ENCODE measurements around the gene DTNBP1.
A peak's percentile ranks its signal among the peaks of the same experiment; 100 is the strongest.
"Not testable (repeated sequence)": the region's sequence is repeated elsewhere in the genome, so short reads cannot be mapped to it uniquely, and the experiment has no call there.

DTNBP1 gene

DNA sequence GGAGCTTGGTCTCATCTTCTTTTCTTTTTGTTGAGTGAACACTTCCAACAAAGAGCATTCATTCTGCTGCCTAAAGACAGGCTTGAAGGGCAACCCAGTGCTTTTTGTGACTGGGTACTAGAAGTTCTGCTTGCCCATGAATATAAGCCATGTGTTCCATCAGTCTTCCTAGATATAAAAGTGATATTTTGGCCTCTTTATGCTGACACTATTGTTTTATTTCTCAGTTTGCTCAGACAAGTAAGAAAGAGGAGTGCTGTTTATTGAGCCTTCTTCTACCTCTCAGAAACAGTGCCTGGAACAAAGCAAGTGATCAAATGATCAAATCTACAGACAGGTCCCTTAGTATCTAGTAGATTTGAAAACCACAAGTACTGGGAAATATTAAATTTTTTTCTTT lies 2.4 kb upstream of the DTNBP1 start:
- Histone ChIP-seq H3K9ac (ENCODE audit: low read length) (no peak overlapping the region), H3K36me3 (ENCODE audit: insufficient read depth, low read length) (no peaks in the 10 kb centered on the region), H3K4me3 (ENCODE audit: low read depth in 1 of 2, low read length in 2 of 2) (no peak overlapping the region), H3K27ac (ENCODE audit: low read depth, low read length) (no peak overlapping the region), H3K27me3 (ENCODE audit: control insufficient read depth in 1 of 2, insufficient read depth in 2 of 2, low read length in 2 of 2) (no peaks in the 10 kb centered on the region), H3K4me1 (ENCODE audit: insufficient read depth, low read length) (peaks cover 13% of the 10 kb centered on the region), H3K9me3 (ENCODE audit: low read length) (no peaks in the 10 kb centered on the region)

GRCh38 chr6:15663130-15663871 lies 473 bp upstream of the DTNBP1 start:
- Histone ChIP-seq H3K4me3 (ENCODE audit: low read depth in 1 of 2, low read length in 2 of 2) (peak overlapping the region; percentile 71 to 93), H3K4me1 (ENCODE audit: insufficient read depth, low read length) (peaks cover 13% of the 10 kb centered on the region), H3K9me3 (ENCODE audit: low read length) (no peaks in the 10 kb centered on the region), H3K36me3 (ENCODE audit: insufficient read depth, low read length) (no peaks in the 10 kb centered on the region), H3K27ac (ENCODE audit: low read depth, low read length) (peak overlapping the region; percentile 85), H3K9ac (ENCODE audit: low read length) (no peak overlapping the region), H3K27me3 (ENCODE audit: control insufficient read depth in 1 of 2, insufficient read depth in 2 of 2, low read length in 2 of 2) (no peaks in the 10 kb centered on the region)

DNA sequence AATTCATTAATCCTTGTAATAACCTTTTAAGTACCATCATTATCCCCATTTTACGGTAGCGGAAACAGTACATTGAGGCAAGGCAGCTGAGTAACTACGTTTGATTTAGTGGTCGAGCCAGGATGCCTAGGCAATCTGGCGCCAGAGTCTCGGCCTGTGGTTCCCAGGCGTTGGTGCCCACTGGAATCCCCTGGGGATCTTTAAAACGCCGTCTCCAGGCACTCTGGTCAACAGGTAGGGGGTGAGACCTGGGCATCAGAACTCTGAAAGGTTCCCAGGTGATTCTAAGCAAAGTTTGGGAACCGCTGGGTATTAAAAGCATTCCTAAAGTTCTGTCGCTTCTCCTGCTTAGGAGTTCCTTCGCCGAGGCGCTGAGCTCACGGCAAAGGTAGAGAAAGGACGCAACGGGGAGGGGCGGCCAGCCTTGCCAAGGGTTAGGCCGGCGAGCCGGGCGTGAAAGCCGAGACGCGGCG lies 939 bp downstream of the DTNBP1 start:
- Histone ChIP-seq H3K27me3 (ENCODE audit: control insufficient read depth in 1 of 2, insufficient read depth in 2 of 2, low read length in 2 of 2) (no peaks in the 10 kb centered on the region), H3K4me1 (ENCODE audit: insufficient read depth, low read length) (peaks cover 13% of the 10 kb centered on the region), H3K9ac (ENCODE audit: low read length) (peak overlapping the region; percentile 60), H3K4me3 (ENCODE audit: low read depth in 1 of 2, low read length in 2 of 2) (peak overlapping the region; percentile 71 to 93), H3K36me3 (ENCODE audit: insufficient read depth, low read length) (no peaks in the 10 kb centered on the region), H3K27ac (ENCODE audit: low read depth, low read length) (peak overlapping the region; percentile 85), H3K9me3 (ENCODE audit: low read length) (no peaks in the 10 kb centered on the region)

DNA sequence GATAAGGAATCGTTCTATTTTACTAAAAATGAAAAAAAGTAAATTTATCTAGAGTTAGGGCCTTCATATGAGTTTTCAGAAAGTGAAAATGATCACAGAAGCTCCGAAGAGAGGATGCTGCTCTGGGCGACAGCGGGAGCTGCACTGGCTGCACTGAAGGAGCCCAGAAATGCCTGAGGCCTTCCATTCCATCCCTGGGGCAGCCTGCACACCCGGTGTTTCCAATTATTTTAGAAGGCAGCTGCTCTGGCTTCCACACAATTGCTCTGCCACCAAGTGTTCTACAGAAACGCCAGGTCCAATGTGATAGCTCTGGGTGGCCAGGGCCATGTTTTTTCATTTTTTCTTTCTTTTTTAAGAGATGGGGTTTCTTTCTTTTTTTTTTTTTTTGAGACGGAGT lies 3.6 kb downstream of the DTNBP1 start:
- Histone ChIP-seq H3K4me1 (ENCODE audit: insufficient read depth, low read length) (peaks cover 13% of the 10 kb centered on the region), H3K36me3 (ENCODE audit: insufficient read depth, low read length) (no peaks in the 10 kb centered on the region), H3K9me3 (ENCODE audit: low read length) (no peaks in the 10 kb centered on the region), H3K4me3 (ENCODE audit: low read depth in 1 of 2, low read length in 2 of 2) (no peak overlapping the region), H3K27ac (ENCODE audit: low read depth, low read length) (no peak overlapping the region), H3K9ac (ENCODE audit: low read length) (no peak overlapping the region), H3K27me3 (ENCODE audit: control insufficient read depth in 1 of 2, insufficient read depth in 2 of 2, low read length in 2 of 2) (no peaks in the 10 kb centered on the region)

DNA sequence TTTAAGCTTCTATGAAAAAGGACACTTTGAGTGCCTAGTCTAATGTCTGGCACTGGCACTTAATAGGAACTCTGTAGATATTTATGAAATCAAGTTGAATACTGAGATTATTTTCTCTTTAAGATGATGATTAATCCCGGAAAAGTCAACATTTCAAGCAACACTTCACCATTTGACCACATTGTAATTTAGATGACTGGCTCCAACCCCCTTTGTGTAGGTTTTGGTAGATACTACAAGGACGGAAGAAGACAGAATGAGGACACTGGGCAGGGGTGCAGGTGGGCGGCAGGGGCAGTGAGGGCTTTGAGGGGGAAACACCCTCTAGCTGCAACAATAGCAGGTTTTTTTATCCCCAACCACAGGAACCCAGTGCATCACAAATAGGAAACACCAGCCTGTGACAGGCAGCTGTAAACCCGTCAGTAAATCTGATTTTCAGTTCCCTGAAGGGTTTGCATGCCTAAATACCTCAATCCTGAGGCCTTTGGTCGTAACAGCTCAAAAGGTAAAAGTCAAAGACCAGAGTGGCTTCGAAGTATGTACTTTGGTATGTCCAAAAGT lies 4.6 kb downstream of the DTNBP1 start:
- H3K36me3 ChIP-seq (ENCODE audit: insufficient read depth, low read length), result no peaks in the 10 kb centered on the region
- no peak overlapping the region for H3K9ac ChIP-seq (ENCODE audit: low read length)
- H3K27ac ChIP-seq (ENCODE audit: low read depth, low read length), result no peak overlapping the region
- H3K27me3 ChIP-seq (ENCODE audit: control insufficient read depth in 1 of 2, insufficient read depth in 2 of 2, low read length in 2 of 2), result no peaks in the 10 kb centered on the region
- no peak overlapping the region for H3K4me3 ChIP-seq (ENCODE audit: low read depth in 1 of 2, low read length in 2 of 2)
- H3K4me1 ChIP-seq (ENCODE audit: insufficient read depth, low read length), result peaks cover 8% of the 10 kb centered on the region
- H3K9me3 ChIP-seq (ENCODE audit: low read length), result no peaks in the 10 kb centered on the region

GRCh38 chr6:15657290-15657689 lies 5.5 kb downstream of the DTNBP1 start:
- Histone ChIP-seq H3K27ac (ENCODE audit: low read depth, low read length) (no peak overlapping the region), H3K9me3 (ENCODE audit: low read length) (no peaks in the 10 kb centered on the region), H3K27me3 (ENCODE audit: control insufficient read depth in 1 of 2, insufficient read depth in 2 of 2, low read length in 2 of 2) (no peaks in the 10 kb centered on the region), H3K36me3 (ENCODE audit: insufficient read depth, low read length) (no peaks in the 10 kb centered on the region), H3K9ac (ENCODE audit: low read length) (no peak overlapping the region), H3K4me3 (ENCODE audit: low read depth in 1 of 2, low read length in 2 of 2) (no peak overlapping the region), H3K4me1 (ENCODE audit: insufficient read depth, low read length) (peaks cover 6% of the 10 kb centered on the region)

- H3K4me1 ChIP-seq (ENCODE audit: insufficient read depth, low read length), result no peaks in the 10 kb centered on the region
- no peak overlapping the region for H3K9ac ChIP-seq (ENCODE audit: low read length)
- H3K27me3 ChIP-seq (ENCODE audit: control insufficient read depth in 1 of 2, insufficient read depth in 2 of 2, low read length in 2 of 2), result no peaks in the 10 kb centered on the region
- H3K4me3 ChIP-seq (ENCODE audit: low read depth in 1 of 2, low read length in 2 of 2), result no peak overlapping the region
- H3K9me3 ChIP-seq (ENCODE audit: low read length), result no peaks in the 10 kb centered on the region
- H3K36me3 ChIP-seq (ENCODE audit: insufficient read depth, low read length), result no peaks in the 10 kb centered on the region
- H3K27ac ChIP-seq (ENCODE audit: low read depth, low read length), result no peak overlapping the region
Observed at GRCh38 chr6:15656145-15656544, 6.7 kb downstream of the DTNBP1 start.

GRCh38 chr6:15654250-15654649 lies 8.6 kb downstream of the DTNBP1 start:
- H3K9me3 ChIP-seq (ENCODE audit: low read length), result no peaks in the 10 kb centered on the region
- no peaks in the 10 kb centered on the region for H3K4me1 ChIP-seq (ENCODE audit: insufficient read depth, low read length)
- no peaks in the 10 kb centered on the region for H3K27me3 ChIP-seq (ENCODE audit: control insufficient read depth in 1 of 2, insufficient read depth in 2 of 2, low read length in 2 of 2)

GRCh38 chr6:15653581-15653980 lies 9.2 kb downstream of the DTNBP1 start:
- no peaks in the 10 kb centered on the region for H3K36me3 ChIP-seq (ENCODE audit: insufficient read depth, low read length)

More at GRCh38 chr6:15654250-15654649, 8.6 kb downstream of the DTNBP1 start:
- Histone ChIP-seq H3K4me3 (ENCODE audit: low read depth in 1 of 2, low read length in 2 of 2) (no peak overlapping the region), H3K36me3 (ENCODE audit: insufficient read depth, low read length) (no peaks in the 10 kb centered on the region), H3K9ac (ENCODE audit: low read length) (no peak overlapping the region), H3K27ac (ENCODE audit: low read depth, low read length) (no peak overlapping the region)

GRCh38 chr6:15650004-15650559 lies 12.7 kb downstream of the DTNBP1 start:
- H3K4me3 ChIP-seq (ENCODE audit: low read depth in 1 of 2, low read length in 2 of 2); H3K4me1 ChIP-seq (ENCODE audit: insufficient read depth, low read length); H3K9me3 ChIP-seq (ENCODE audit: low read length); H3K27me3 ChIP-seq (ENCODE audit: control insufficient read depth in 1 of 2, insufficient read depth in 2 of 2, low read length in 2 of 2); H3K36me3 ChIP-seq (ENCODE audit: insufficient read depth, low read length); H3K27ac ChIP-seq (ENCODE audit: low read depth, low read length); H3K9ac ChIP-seq (ENCODE audit: low read length): not testable (repeated sequence)

More at GRCh38 chr6:15653581-15653980, 9.2 kb downstream of the DTNBP1 start:
- Histone ChIP-seq H3K4me1 (ENCODE audit: insufficient read depth, low read length) (no peaks in the 10 kb centered on the region), H3K9me3 (ENCODE audit: low read length) (no peaks in the 10 kb centered on the region), H3K27me3 (ENCODE audit: control insufficient read depth in 1 of 2, insufficient read depth in 2 of 2, low read length in 2 of 2) (no peaks in the 10 kb centered on the region), H3K27ac (ENCODE audit: low read depth, low read length) (no peak overlapping the region), H3K9ac (ENCODE audit: low read length) (no peak overlapping the region), H3K4me3 (ENCODE audit: low read depth in 1 of 2, low read length in 2 of 2) (no peak overlapping the region)

- Histone ChIP-seq H3K27ac (ENCODE audit: low read depth, low read length) (no peak overlapping the region), H3K9ac (ENCODE audit: low read length) (no peak overlapping the region), H3K27me3 (ENCODE audit: control insufficient read depth in 1 of 2, insufficient read depth in 2 of 2, low read length in 2 of 2) (no peaks in the 10 kb centered on the region), H3K4me1 (ENCODE audit: insufficient read depth, low read length) (no peaks in the 10 kb centered on the region), H3K36me3 (ENCODE audit: insufficient read depth, low read length) (no peaks in the 10 kb centered on the region), H3K9me3 (ENCODE audit: low read length) (no peaks in the 10 kb centered on the region), H3K4me3 (ENCODE audit: low read depth in 1 of 2, low read length in 2 of 2) (no peak overlapping the region)
Observed at GRCh38 chr6:15644904-15645303, 17.9 kb downstream of the DTNBP1 start.
